ENCODE measurements around the gene ANXA6. TPM values are rescaled to one million over a fixed set of nuclear protein-coding genes. Genes with fewer than 3 reads are reported as not detected.
A peak's percentile ranks its signal among the peaks of the same experiment; 100 is the strongest.

ANXA6 gene
- total RNA-seq, 1 donor, result 353 TPM

DNA sequence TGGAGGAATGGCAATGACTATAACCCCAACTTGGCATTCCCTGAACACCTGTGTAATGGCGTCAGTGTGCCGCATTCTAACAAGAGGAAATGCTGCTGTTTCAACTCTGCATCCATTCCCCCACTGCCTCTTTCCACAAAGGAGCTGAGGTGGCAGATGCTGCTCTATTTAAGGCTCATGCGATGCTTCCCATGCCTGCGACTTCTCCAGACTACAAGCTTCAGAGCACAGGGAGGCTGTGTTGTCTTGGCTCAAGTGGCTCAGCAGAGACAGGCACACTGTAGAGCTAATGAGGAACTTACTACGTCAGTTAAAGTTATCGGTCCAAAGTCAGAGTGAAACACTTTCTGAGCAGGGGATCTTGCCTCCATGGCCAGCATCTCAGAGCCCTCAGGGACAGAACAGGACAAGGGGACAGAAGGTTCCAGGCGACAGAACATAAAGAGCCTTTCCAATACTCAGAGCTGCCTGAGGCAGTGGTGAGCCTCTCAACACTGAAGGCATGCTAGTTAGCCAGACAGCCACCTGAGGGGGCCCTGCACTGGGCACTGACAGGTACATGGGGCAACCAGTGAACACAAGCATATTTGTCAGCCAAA lies 98.6 kb downstream of the ANXA6 start:
- TF ChIP-seq CTCF (IDR thresholded peaks at IDR 0.05; ENCODE audit: extremely low read depth, low read depth, low read length), result no peak
- H3K27ac ChIP-seq (ENCODE audit: low read depth, low read length), result no peak overlapping the region
- no peaks in the 10 kb centered on the region for H3K27me3 ChIP-seq (ENCODE audit: insufficient read depth, low read length)
- H3K9me3 ChIP-seq (ENCODE audit: low read depth, low read length), result no peaks in the 10 kb centered on the region
- H3K79me2 ChIP-seq (ENCODE audit: insufficient read depth, low read length), result peaks cover 12% of the 10 kb centered on the region
- peaks cover 55% of the 10 kb centered on the region for H3K36me3 ChIP-seq (ENCODE audit: insufficient read depth, low read length)
- H2AFZ ChIP-seq (ENCODE audit: low read length), result no peak overlapping the region
- H4K20me1 ChIP-seq (ENCODE audit: insufficient read depth, low read length), result peaks cover 64% of the 10 kb centered on the region
- peaks cover 24% of the 10 kb centered on the region for H3K4me1 ChIP-seq (ENCODE audit: insufficient read depth, low read length)
- no peak for DNase-seq (ENCODE audit: insufficient read length, low spot score, missing footprints)
- H3K4me3 ChIP-seq (ENCODE audit: insufficient read depth, low read length), result no peak overlapping the region
- H3K4me2 ChIP-seq (ENCODE audit: insufficient read depth, low read length), result no peak overlapping the region

GRCh38 chr5:151058301-151058700 lies 99.3 kb downstream of the ANXA6 start:
- no peaks in the 10 kb centered on the region for H3K27me3 ChIP-seq (ENCODE audit: insufficient read depth, low read length)
- no peaks in the 10 kb centered on the region for H3K9me3 ChIP-seq (ENCODE audit: low read depth, low read length)
- H3K27ac ChIP-seq (ENCODE audit: low read depth, low read length), result no peak overlapping the region
- peaks cover 17% of the 10 kb centered on the region for H3K4me1 ChIP-seq (ENCODE audit: insufficient read depth, low read length)
- no peak overlapping the region for H2AFZ ChIP-seq (ENCODE audit: low read length)
- H4K20me1 ChIP-seq (ENCODE audit: insufficient read depth, low read length), result peaks cover 57% of the 10 kb centered on the region
- TF ChIP-seq CTCF (IDR thresholded peaks at IDR 0.05; ENCODE audit: extremely low read depth, low read depth, low read length), result peak; percentile 19
- peaks cover 7% of the 10 kb centered on the region for H3K79me2 ChIP-seq (ENCODE audit: insufficient read depth, low read length)
- DNase-seq (ENCODE audit: insufficient read length, low spot score, missing footprints), result no peak
- H3K4me2 ChIP-seq (ENCODE audit: insufficient read depth, low read length), result no peak overlapping the region
- H3K4me3 ChIP-seq (ENCODE audit: insufficient read depth, low read length), result no peak overlapping the region
- H3K36me3 ChIP-seq (ENCODE audit: insufficient read depth, low read length), result peaks cover 59% of the 10 kb centered on the region

DNA sequence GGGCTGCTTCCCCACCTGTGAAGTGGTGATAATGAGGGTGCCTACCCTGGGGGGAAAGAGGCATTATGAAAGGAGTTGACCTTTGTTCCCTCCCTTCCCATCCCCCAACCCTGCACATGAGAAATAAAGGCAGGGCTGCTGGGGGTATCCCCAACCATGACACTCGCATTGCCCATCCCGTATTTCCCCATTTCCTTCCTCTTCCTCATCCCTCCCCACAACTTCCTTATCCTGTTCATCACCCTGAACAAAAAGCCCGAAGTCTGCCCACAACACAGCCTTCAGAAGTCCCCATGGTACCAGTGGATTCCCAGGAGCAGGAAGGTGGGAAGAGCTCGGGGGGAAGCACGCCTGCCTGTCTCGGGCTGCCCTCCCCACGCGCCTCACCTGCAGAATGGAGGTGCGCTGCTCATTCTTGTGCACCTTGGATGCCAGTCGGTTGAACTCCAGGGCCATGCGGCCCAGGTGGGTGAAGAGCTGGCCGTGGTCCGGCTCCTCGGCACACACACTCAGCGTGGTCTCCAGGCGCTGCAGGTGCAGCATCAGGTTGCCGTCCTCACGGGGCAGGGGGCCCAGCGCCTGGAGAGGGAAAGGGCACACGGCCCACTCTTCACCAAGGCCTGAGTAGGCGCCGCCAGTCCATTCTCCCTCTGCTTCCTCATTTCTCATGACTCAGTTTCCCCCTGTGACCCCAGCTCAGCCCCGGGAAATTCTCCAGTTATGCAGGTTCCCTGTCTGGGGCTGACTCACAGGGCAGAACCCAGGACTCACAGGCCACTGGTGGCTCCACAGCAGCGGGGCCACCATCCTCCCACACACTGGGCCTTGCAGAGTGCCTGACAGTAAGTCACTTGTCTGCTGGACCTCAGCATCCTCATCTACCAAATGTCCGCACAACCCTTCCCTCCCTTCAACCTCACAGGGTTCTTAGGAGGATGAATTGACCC lies 100.9 kb downstream of the ANXA6 start:
- no peak for DNase-seq (ENCODE audit: insufficient read length, low spot score, missing footprints)
- peaks cover 7% of the 10 kb centered on the region for H3K4me1 ChIP-seq (ENCODE audit: insufficient read depth, low read length)
- TF ChIP-seq CTCF (IDR thresholded peaks at IDR 0.05; ENCODE audit: extremely low read depth, low read depth, low read length), result no peak
- peaks cover 45% of the 10 kb centered on the region for H3K36me3 ChIP-seq (ENCODE audit: insufficient read depth, low read length)
- no peak overlapping the region for H3K4me3 ChIP-seq (ENCODE audit: insufficient read depth, low read length)
- H3K27ac ChIP-seq (ENCODE audit: low read depth, low read length), result no peak overlapping the region
- H3K4me2 ChIP-seq (ENCODE audit: insufficient read depth, low read length), result no peak overlapping the region
- no peak overlapping the region for H2AFZ ChIP-seq (ENCODE audit: low read length)
- no peaks in the 10 kb centered on the region for H3K27me3 ChIP-seq (ENCODE audit: insufficient read depth, low read length)
- no peaks in the 10 kb centered on the region for H3K9me3 ChIP-seq (ENCODE audit: low read depth, low read length)
- peaks cover 44% of the 10 kb centered on the region for H4K20me1 ChIP-seq (ENCODE audit: insufficient read depth, low read length)
- H3K79me2 ChIP-seq (ENCODE audit: insufficient read depth, low read length), result no peaks in the 10 kb centered on the region

GRCh38 chr5:151055336-151055735 lies 102.2 kb downstream of the ANXA6 start:
- H3K4me2 ChIP-seq (ENCODE audit: insufficient read depth, low read length), result no peak overlapping the region
- no peaks in the 10 kb centered on the region for H3K9me3 ChIP-seq (ENCODE audit: low read depth, low read length)
- no peak overlapping the region for H2AFZ ChIP-seq (ENCODE audit: low read length)
- no peak overlapping the region for H3K4me3 ChIP-seq (ENCODE audit: insufficient read depth, low read length)
- H3K4me1 ChIP-seq (ENCODE audit: insufficient read depth, low read length), result peaks cover 4% of the 10 kb centered on the region
- no peaks in the 10 kb centered on the region for H3K79me2 ChIP-seq (ENCODE audit: insufficient read depth, low read length)
- DNase-seq (ENCODE audit: insufficient read length, low spot score, missing footprints), result no peak
- peaks cover 43% of the 10 kb centered on the region for H3K36me3 ChIP-seq (ENCODE audit: insufficient read depth, low read length)
- peaks cover 39% of the 10 kb centered on the region for H4K20me1 ChIP-seq (ENCODE audit: insufficient read depth, low read length)
- TF ChIP-seq CTCF (IDR thresholded peaks at IDR 0.05; ENCODE audit: extremely low read depth, low read depth, low read length), result no peak
- no peak overlapping the region for H3K27ac ChIP-seq (ENCODE audit: low read depth, low read length)
- no peaks in the 10 kb centered on the region for H3K27me3 ChIP-seq (ENCODE audit: insufficient read depth, low read length)
